OCI-LY1 (cell line): Measurements from ENCODE around the gene PCDHA6.
"Not testable (repeated sequence)": the region's sequence is repeated elsewhere in the genome, so short reads cannot be mapped to it uniquely, and the experiment has no call there.

Experiments used
- H2AFZ ChIP-seq: fragments of 200-600 bp; sonication (generic), shearing (Covaris generic); 2 replicates; pipeline ENCODE4 v1.6.0; 2014; ENCODE audit warnings: antibody characterized with exemption, mild to moderate bottlenecking, low read length
- H3F3A ChIP-seq: fragments of 200-600 bp; sonication (generic), shearing (Covaris generic); 2 replicates; pipeline ENCODE4 v1.6.0; 2014; ENCODE audit warnings: mild to moderate bottlenecking, antibody characterized with exemption, low read length, moderate library complexity; ENCODE audit not compliant: insufficient read depth
- H3K27ac ChIP-seq: fragments of 200-600 bp; sonication (generic); 2 replicates; pipeline ENCODE4 v1.5.1; 2014; ENCODE audit warnings: low read length, mixed run types, mild to moderate bottlenecking, low read depth; ENCODE audit not compliant: poor library complexity, severe bottlenecking
- H3K27me3 ChIP-seq: fragments of 200-600 bp; sonication (generic); 2 replicates; pipeline ENCODE4 v1.6.0; 2014; ENCODE audit warnings: antibody characterized with exemption, mild to moderate bottlenecking, low read length, moderate library complexity; ENCODE audit not compliant: insufficient read depth
- H3K36me3 ChIP-seq: fragments of 200-600 bp; sonication (generic); 2 replicates; pipeline ENCODE4 v1.6.1; 2014; ENCODE audit warnings: mild to moderate bottlenecking, antibody characterized with exemption, low read length, moderate library complexity, mixed read lengths; ENCODE audit not compliant: insufficient read depth
- H3K4me1 ChIP-seq: fragments of 200-600 bp; sonication (generic); 2 replicates; pipeline ENCODE4 v1.5.1; 2014; ENCODE audit warnings: mild to moderate bottlenecking, low read length, moderate library complexity; ENCODE audit not compliant: insufficient read depth, severe bottlenecking
- H3K4me2 ChIP-seq: fragments of 200-600 bp; sonication (generic), shearing (Covaris generic); 2 replicates; pipeline ENCODE4 v1.6.1; 2014; ENCODE audit warnings: low read length
- H3K4me3 ChIP-seq: fragments of 200-600 bp; sonication (generic); 2 replicates; pipeline ENCODE4 v1.5.1; 2014; ENCODE audit warnings: low read length, low read depth, mild to moderate bottlenecking, mixed read lengths; ENCODE audit not compliant: poor library complexity, severe bottlenecking
- H3K79me2 ChIP-seq: fragments of 200-600 bp; shearing (Covaris generic); 2 replicates; pipeline ENCODE4 v1.6.1; 2016; ENCODE audit warnings: mixed run types, low read length, mixed read lengths; ENCODE audit not compliant: insufficient read depth
- H3K9ac ChIP-seq: fragments of 200-600 bp; sonication (generic), shearing (Covaris generic); 2 replicates; pipeline ENCODE4 v1.6.1; 2014; ENCODE audit warnings: mild to moderate bottlenecking, low read length, mixed read lengths
- H3K9me2 ChIP-seq: fragments of 200-600 bp; sonication (generic), shearing (Covaris generic); 2 replicates; pipeline ENCODE4 v1.6.1; 2014; ENCODE audit warnings: low read depth, mild to moderate bottlenecking, low read length, mixed read lengths
- H3K9me3 ChIP-seq: fragments of 200-600 bp; shearing (Covaris generic); 2 replicates; pipeline ENCODE4 v1.6.1; 2014; ENCODE audit warnings: low read length, mixed read lengths
- H4K20me1 ChIP-seq: fragments of 200-600 bp; sonication (generic), shearing (Covaris generic); 2 replicates; pipeline ENCODE4 v1.6.0; 2016; ENCODE audit warnings: mild to moderate bottlenecking, low read length; ENCODE audit not compliant: insufficient read depth
- CTCF ChIP-seq: fragments of 200-600 bp; sonication (generic), shearing (Covaris generic); IDR thresholded peaks from 2 replicates; pipeline ENCODE4 v1.5.1; 2017; ENCODE audit warnings: mild to moderate bottlenecking, antibody characterized with exemption, low read length, moderate library complexity, mixed read lengths
- EZH2 ChIP-seq: fragments of 200-600 bp; sonication (generic), shearing (Covaris generic); IDR thresholded peaks from 2 replicates; pipeline ENCODE4 v1.8.0; 2017; ENCODE audit warnings: borderline replicate concordance, mixed run types, mild to moderate bottlenecking, antibody characterized with exemption, low read length, moderate library complexity, mixed read lengths

Gene PCDHA6

GRCh38 chr5:140821375-140822280, 6.1 kb upstream of the PCDHA6 start, which contains the start of gene PCDHA5:
TSS of gene PCDHA5 (plus strand) at chr5:140821613.
- no peaks in the 10 kb centered on the region for H3K27me3 ChIP-seq
- H3K9me3 ChIP-seq: no peaks in the 10 kb centered on the region
- H3K4me1 ChIP-seq: no peaks in the 10 kb centered on the region
- H3K36me3 ChIP-seq: no peaks in the 10 kb centered on the region
- no peak within 1 kb of the TSS for H2AFZ ChIP-seq
- H4K20me1 ChIP-seq: no peaks in the 10 kb centered on the region
- H3K27ac ChIP-seq: no peak within 1 kb of the TSS
- no peak within 1 kb of the TSS for H3K9ac ChIP-seq
- H3K79me2 ChIP-seq: no peaks in the 10 kb centered on the region
- no peak within 1 kb of the TSS for H3K4me3 ChIP-seq
- no peaks in the 10 kb centered on the region for H3K9me2 ChIP-seq
- TF ChIP-seq EZH2 (no peak), CTCF (no peak)
- H3F3A ChIP-seq: no peaks in the 10 kb centered on the region
- H3K4me2 ChIP-seq: no peak within 1 kb of the TSS

- no peaks in the 10 kb centered on the region for H3K9me3 ChIP-seq
- H3K4me3 ChIP-seq: no peak overlapping the region
- no peak overlapping the region for H3K9ac ChIP-seq
- H3F3A ChIP-seq: no peaks in the 10 kb centered on the region
- H3K4me2 ChIP-seq: no peak overlapping the region
- no peaks in the 10 kb centered on the region for H3K36me3 ChIP-seq
- no peak for TF ChIP-seq EZH2
- no peak for TF ChIP-seq CTCF
- H4K20me1 ChIP-seq: no peaks in the 10 kb centered on the region
- H3K27ac ChIP-seq: no peak overlapping the region
- H3K27me3 ChIP-seq: no peaks in the 10 kb centered on the region
- H3K4me1 ChIP-seq: no peaks in the 10 kb centered on the region
- H3K79me2 ChIP-seq: no peaks in the 10 kb centered on the region
- H3K9me2 ChIP-seq: no peaks in the 10 kb centered on the region
- no peak overlapping the region for H2AFZ ChIP-seq
Measured at GRCh38 chr5:140822281-140822629, 5.5 kb upstream of the PCDHA6 start.

GRCh38 chr5:140822969-140823368, 4.8 kb upstream of the PCDHA6 start:
- not testable (repeated sequence) for H2AFZ ChIP-seq, H3K79me2 ChIP-seq

GRCh38 chr5:140823475-140823874, 4.3 kb upstream of the PCDHA6 start:
- no peak overlapping the region for H2AFZ ChIP-seq
- H3K4me1 ChIP-seq: no peaks in the 10 kb centered on the region
- no peak overlapping the region for H3K4me2 ChIP-seq
- H3K9me2 ChIP-seq: no peaks in the 10 kb centered on the region
- H3K4me3 ChIP-seq: no peak overlapping the region
- H3K79me2 ChIP-seq: no peaks in the 10 kb centered on the region
- TF ChIP-seq EZH2: no peak
- TF ChIP-seq CTCF: no peak
- no peaks in the 10 kb centered on the region for H3F3A ChIP-seq
- H3K36me3 ChIP-seq: no peaks in the 10 kb centered on the region
- H3K9me3 ChIP-seq: no peaks in the 10 kb centered on the region
- no peak overlapping the region for H3K27ac ChIP-seq
- H3K27me3 ChIP-seq: no peaks in the 10 kb centered on the region
- H4K20me1 ChIP-seq: no peaks in the 10 kb centered on the region
- H3K9ac ChIP-seq: no peak overlapping the region

More at GRCh38 chr5:140822969-140823368, 4.8 kb upstream of the PCDHA6 start:
- not testable (repeated sequence) for H4K20me1 ChIP-seq, H3K4me2 ChIP-seq, H3K4me3 ChIP-seq, H3F3A ChIP-seq, H3K27me3 ChIP-seq, H3K9me2 ChIP-seq, H3K9me3 ChIP-seq, H3K9ac ChIP-seq, H3K27ac ChIP-seq, H3K36me3 ChIP-seq, H3K4me1 ChIP-seq
